ENCODE measurements around the gene KCNS1. TPM values are rescaled to one million over a fixed set of nuclear protein-coding genes. Genes with fewer than 3 reads are reported as not detected.

KCNS1 gene
- total RNA-seq, 4 donors from 2014 or later = 0.20 to 0.78 TPM; not detected in 2

- no peak overlapping the region for H3K27ac ChIP-seq
- WGBS, 2 donors = 87 to 89% methylated on average over 8 of the region's 8 CpGs
- no peaks in the 10 kb centered on the region for H3K27me3 ChIP-seq
- TF ChIP-seq POLR2A (IDR thresholded peaks at IDR 0.05) (no peak), CTCF (IDR thresholded peaks at IDR 0.05) (no peak)
- no peak for DNase-seq
- no peak overlapping the region for H3K4me3 ChIP-seq (replicated peaks in 1 of 3)
- no peaks in the 10 kb centered on the region for H3K9me3 ChIP-seq
- intact Hi-C loops (cut with DNase I) = no loop called here
- H3K4me1 ChIP-seq = peaks cover 0 to 10% of the 10 kb centered on the region in 2 donors
- H3K36me3 ChIP-seq = no peaks in the 10 kb centered on the region
These were observed 8.7 kb upstream of the KCNS1 start for GRCh38 chr20:45109634-45110033.

- TF ChIP-seq POLR2A (IDR thresholded peaks at IDR 0.05) (no peak), CTCF (IDR thresholded peaks at IDR 0.05) (no peak)
- Histone ChIP-seq H3K4me3 (replicated peaks in 1 of 3) (no peak overlapping the region), H3K27ac (no peak overlapping the region), H3K9me3 (no peaks in the 10 kb centered on the region), H3K4me1 (peaks cover 0 to 7% of the 10 kb centered on the region in 2 donors), H3K36me3 (no peaks in the 10 kb centered on the region), H3K27me3 (no peaks in the 10 kb centered on the region)
- no peak for DNase-seq
- 87 to 94% methylated on average over 2 of the region's 2 CpGs for WGBS, 2 donors
- intact Hi-C loops (cut with DNase I) = no loop called here
These were observed 4.4 kb upstream of the KCNS1 start for GRCh38 chr20:45105317-45105716.

GRCh38 chr20:45104786-45105185 is 3.9 kb upstream of the KCNS1 start:
- 70 to 82% methylated on average over 5 of the region's 5 CpGs for WGBS, 2 donors
- no peak overlapping the region for H3K4me3 ChIP-seq (replicated peaks in 1 of 3)
- H3K36me3 ChIP-seq = no peaks in the 10 kb centered on the region
- intact Hi-C loops (cut with DNase I) = no loop called here
- TF ChIP-seq POLR2A (IDR thresholded peaks at IDR 0.05) = no peak
- no peak for TF ChIP-seq CTCF (IDR thresholded peaks at IDR 0.05)
- no peaks in the 10 kb centered on the region for H3K9me3 ChIP-seq
- no peaks in the 10 kb centered on the region for H3K27me3 ChIP-seq
- no peak overlapping the region for H3K27ac ChIP-seq
- H3K4me1 ChIP-seq = peaks cover 0 to 7% of the 10 kb centered on the region in 2 donors
- no peak for DNase-seq

GRCh38 chr20:45103072-45103471 is 2.1 kb upstream of the KCNS1 start:
- Histone ChIP-seq H3K4me3 (replicated peaks in 1 of 3) (no peak overlapping the region), H3K27ac (no peak overlapping the region), H3K36me3 (no peaks in the 10 kb centered on the region), H3K4me1 (peaks cover 1 to 8% of the 10 kb centered on the region in 2 donors), H3K9me3 (no peaks in the 10 kb centered on the region), H3K27me3 (peaks cover 1% of the 10 kb centered on the region)
- no peak for TF ChIP-seq CTCF (IDR thresholded peaks at IDR 0.05)
- TF ChIP-seq POLR2A (IDR thresholded peaks at IDR 0.05) = no peak
- DNase-seq = no peak
- 84 to 88% methylated on average over 2 of the region's 2 CpGs for WGBS, 2 donors
- intact Hi-C loops (cut with DNase I) = no loop called here

GRCh38 chr20:45101333-45101850 is 465 bp upstream of the KCNS1 start:
- intact Hi-C loops (cut with DNase I) = no loop called here
- TF ChIP-seq CTCF (IDR thresholded peaks at IDR 0.05) = no peak
- no peak for TF ChIP-seq POLR2A (IDR thresholded peaks at IDR 0.05)
- peaks cover 3 to 14% of the 10 kb centered on the region in 2 donors for H3K4me1 ChIP-seq
- no peaks in the 10 kb centered on the region for H3K9me3 ChIP-seq
- no peak overlapping the region for H3K27ac ChIP-seq
- no peak overlapping the region for H3K4me3 ChIP-seq (replicated peaks in 1 of 3)
- DNase-seq = no peak
- peaks cover 13% of the 10 kb centered on the region for H3K27me3 ChIP-seq
- no peaks in the 10 kb centered on the region for H3K36me3 ChIP-seq
- 50 to 73% methylated on average over 4 to 6 of the region's 6 CpGs for whole genome bisulfite sequencing, 2 donors
